HG03469 (cell line): ENCODE measurements around the gene NEMP1.
A peak's percentile ranks its signal among the peaks of the same experiment; 100 is the strongest.
"Not testable (repeated sequence)": the region's sequence is repeated elsewhere in the genome, so short reads cannot be mapped to it uniquely, and the experiment has no call there.

Source experiments
- ATAC-seq: cut with Tn5 transposase; IDR thresholded peaks from one replicate; pipeline ENCODE4 v1.9.1; 2021; ENCODE audit warnings: mild to moderate bottlenecking, moderate library complexity, moderate number of reproducible peaks; ENCODE audit not compliant: unreplicated experiment

Gene NEMP1

DNA sequence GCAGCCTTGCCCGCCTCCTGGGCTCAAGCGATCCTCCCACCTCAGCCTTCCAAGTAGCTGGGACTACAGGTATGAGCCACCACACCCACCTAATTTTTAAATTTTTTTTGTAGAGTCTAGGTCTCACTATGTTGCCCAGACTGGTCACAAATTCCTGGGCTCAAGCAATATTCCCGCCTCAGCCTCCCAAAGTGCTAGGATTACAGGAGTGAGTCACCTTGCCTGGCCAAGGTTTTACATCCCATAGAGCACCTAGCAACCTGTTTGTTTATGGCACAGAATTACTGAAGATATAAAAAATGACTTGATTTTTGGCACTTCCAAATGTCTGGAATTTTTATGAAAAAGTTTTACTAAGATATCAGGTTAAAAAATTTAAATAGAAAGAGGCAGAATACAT lies 45.2 kb downstream of the NEMP1 start:
- no peak for ATAC-seq

- no peak for ATAC-seq
Measured at GRCh38 chr12:57031789-57032188, 46.8 kb downstream of the NEMP1 start.

DNA sequence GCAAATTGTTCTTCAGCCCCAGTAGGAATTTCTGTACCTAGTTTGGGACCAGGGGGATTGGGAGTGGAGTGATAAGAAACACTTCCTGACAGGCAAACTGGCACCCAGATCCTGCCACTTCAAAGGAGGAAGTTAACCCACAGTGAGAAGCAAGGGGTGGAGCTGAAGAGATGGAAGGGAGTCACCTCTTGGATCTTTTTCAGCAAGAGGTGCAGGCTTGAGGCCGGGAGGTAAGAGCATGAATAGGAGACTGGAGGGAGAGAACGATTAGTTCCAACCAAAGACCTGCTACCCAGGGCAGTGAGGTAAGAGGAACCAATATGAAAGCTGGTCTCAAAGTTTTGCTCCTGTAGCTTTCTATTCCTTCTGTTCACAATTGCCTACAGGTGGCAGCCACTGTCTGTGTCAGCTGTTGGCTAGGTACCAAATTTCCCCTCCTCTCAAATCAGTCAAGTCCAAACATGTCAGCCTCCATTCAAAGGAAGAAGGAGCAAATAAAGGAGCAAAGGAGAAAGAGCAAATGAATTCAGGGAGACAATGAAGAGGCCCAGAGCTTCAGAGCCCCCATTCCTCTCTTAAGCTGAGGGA lies 47.4 kb downstream of the NEMP1 start:
- no peak for ATAC-seq

- no peak for ATAC-seq
Measured at GRCh38 chr12:57029457-57029856, 49.1 kb downstream of the NEMP1 start.

GRCh38 chr12:57027805-57028153 lies 50.8 kb downstream of the NEMP1 start:
- ATAC-seq = no peak

GRCh38 chr12:57027011-57027804 lies 51.4 kb downstream of the NEMP1 start:
- no peak for ATAC-seq

GRCh38 chr12:57025196-57025595 lies 53.4 kb downstream of the NEMP1 start:
- no peak for ATAC-seq

- ATAC-seq = not testable (repeated sequence)
Measured at GRCh38 chr12:57022324-57022723, 56.3 kb downstream of the NEMP1 start.

DNA sequence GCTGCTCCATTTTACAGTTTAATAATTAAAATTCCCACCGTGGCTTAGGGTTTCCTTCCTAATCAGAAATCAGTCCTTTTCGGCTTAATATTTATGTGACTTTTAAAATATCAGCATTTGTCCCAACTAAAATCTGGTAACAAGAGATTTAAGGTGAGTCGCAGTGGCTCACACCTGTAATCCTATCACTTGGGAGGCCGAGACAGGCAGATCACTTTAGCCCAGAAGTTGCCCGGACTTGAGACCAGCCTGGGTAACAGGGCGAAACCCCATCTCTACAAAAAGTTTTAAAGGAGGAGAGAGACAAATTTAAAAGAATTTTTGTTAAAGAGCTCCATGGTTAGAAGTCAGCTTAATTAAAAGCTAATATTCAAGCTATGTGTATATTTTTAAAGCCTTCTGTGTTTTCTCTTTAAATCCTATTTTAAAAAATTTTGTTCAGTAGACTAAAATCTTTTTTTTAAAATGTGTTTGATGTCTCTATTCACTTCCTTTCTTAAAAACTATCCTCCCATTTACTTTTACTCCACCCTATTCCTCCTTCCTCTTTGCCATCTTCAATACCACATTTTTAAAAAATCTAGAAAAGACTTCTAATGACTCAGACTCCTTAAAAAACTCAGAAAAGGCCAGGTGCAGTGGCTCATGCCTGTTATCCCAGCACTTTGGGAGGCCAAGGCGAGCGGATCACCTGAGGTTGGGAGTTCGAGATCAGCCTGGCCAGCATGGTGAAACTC lies 58.4 kb downstream of the NEMP1 start:
- ATAC-seq = no peak

DNA sequence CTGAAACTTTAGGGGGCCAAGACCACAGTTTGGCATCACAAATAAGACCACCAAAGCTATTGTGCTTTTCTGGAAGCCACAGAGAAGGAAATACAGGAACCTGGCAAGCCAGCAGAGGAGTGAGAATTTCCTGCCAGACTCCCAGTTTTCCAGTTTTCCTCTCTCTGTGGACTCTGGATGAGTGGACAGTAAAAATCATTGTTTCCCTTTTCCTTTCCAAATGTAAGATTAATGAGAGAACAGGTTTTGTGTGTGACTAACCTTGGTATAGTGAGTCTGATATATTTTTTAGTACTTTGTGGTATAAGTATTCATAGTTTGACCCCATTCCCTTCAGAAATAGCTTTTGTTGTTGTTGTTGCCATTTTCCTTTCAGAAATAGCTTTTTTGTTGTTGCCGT lies 59.7 kb downstream of the NEMP1 start:
- ATAC-seq = no peak

- not testable (repeated sequence) for ATAC-seq
Measured at GRCh38 chr12:57018353-57018752, 60.2 kb downstream of the NEMP1 start.

GRCh38 chr12:57016348-57016747 lies 62.2 kb downstream of the NEMP1 start, which contains the start of gene TAC3:
Gene TAC3 (minus strand): TSS chr12:57016529. CDS start chr12:57015797, 732 bp downstream.
- ATAC-seq = no peak

DNA sequence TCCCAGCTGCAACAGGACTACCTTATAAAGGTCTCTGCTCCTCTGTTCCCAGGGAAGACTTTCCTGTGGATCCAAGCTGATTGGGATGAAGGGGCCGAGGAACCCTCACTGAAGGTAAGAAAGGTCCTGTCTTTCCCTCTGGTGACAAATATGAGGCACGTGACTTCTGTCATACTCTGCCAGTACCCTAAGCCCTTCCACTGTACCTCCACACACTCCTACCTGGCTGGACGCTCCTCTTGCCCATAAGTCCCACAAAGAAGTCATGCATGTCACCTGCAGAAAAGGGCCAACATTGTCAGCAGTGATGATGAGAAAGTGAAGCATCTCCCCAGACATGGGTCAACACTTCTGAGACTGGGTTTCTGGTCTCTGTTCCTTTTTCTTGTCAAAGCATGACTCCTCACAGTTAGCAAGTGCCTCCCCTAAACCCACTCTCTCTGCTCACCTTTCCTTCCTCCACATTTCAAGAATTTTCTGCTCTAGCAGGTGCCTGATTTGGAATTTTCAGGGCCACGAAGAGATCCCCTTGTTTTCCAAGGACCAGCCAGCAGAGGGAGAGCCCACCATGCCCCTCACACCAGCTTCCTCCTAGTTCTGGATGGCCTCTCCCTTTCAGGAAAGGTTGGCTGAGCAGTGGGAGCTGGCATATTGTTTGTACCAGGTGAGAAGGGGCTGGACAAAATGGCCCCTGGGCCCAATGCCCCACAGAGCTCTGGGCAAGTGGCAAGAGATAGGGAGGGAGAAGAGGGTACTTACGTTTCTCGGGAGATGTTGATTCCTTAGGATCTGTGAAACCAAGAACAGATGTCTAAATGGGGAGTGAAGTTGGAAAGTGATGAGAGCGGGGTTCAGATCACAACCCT lies 65.8 kb downstream of the NEMP1 start:
- ATAC-seq = peak; percentile 69

DNA sequence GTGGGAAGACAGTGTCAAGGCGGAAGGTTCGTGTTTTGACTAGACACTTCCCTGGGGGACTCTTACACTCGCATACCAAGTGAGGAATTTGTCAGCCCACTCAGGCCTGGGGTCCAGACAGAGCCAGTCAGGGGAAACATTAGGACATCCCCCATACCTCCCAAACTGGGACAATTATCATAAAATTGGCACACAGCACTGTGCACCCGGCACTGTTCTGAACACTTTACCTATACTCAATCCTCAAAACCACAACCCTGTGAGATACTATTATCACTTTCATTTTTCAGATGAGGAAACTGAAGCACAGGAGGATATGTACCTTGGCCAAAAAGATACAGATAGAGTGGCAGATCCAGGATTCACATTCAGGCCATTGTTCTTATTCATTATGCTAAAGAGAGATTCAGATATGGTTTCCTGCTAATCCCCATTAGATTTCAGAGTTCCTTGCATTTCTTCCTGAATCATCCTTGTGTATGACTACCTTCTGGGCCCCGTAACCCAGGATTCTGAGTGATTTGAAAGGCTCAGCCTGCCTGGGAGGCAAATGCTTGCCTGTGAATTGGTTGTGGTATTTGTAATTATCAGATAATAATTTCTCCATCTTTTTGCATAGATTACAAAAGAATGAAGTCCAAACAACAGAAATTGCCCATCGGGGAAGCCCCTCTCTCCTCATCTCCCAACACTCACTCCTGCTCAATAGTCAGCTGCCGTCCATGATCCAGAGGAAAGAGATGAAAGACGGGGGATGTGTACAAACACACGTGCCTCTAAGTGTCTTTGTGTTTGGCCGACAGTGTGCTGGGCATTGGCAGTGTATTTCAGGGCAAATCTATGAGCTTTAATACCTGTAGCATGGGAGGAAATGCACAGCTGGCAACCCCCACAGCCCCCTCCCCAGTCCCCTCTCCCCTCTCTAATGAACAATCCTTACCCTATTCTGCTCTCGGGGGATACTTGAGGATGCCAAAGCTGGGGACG lies 66.9 kb downstream of the NEMP1 start:
- no peak for ATAC-seq

GRCh38 chr12:57010627-57011247 lies 67.9 kb downstream of the NEMP1 start:
- ATAC-seq = no peak

- ATAC-seq = no peak
Measured at GRCh38 chr12:57009949-57010626, 68.5 kb downstream of the NEMP1 start.

GRCh38 chr12:57008178-57008577 lies 70.4 kb downstream of the NEMP1 start:
- ATAC-seq = no peak

- ATAC-seq = no peak
Measured at GRCh38 chr12:57006809-57007475, 71.6 kb downstream of the NEMP1 start.
